HG02610 (cell line): ENCODE results near the gene EIF3K.

ENCODE experiments used
- ATAC-seq: cut with Tn5 transposase; IDR thresholded peaks from one replicate; pipeline ENCODE4 v1.9.1; 2021; ENCODE audit warnings: mild to moderate bottlenecking, moderate library complexity; ENCODE audit not compliant: unreplicated experiment

Gene EIF3K

GRCh38 chr19:38665219-38665931 is 46.4 kb downstream of the EIF3K start:
- no peak for ATAC-seq

- ATAC-seq = no peak
These were observed 47.1 kb downstream of the EIF3K start for GRCh38 chr19:38665950-38666662.

- ATAC-seq = no peak
These were observed 47.9 kb downstream of the EIF3K start for GRCh38 chr19:38666663-38667511.

DNA sequence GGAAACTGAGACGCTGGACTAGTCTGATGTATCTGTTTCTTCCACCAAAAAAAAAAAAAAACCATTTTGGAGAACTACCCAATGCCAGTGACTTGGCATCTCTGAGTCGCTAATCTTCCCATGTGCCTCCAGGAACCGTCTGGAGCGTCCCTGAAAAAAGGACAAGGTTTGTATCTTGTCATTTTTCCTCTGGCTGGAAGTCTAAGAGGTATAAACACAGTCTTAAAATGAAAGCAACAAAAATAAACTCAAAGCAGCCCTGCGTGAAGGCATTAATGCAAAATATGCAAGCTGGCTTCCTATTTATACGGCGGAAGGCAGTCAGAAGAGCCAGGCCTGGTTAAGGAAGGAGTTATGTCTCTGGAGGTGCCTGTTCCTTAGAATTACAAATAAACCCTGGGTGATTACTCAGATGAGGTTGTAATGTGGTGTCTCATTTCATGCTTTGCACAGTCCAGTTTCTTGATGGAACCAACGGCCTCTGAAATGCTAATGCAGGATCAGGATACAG is 48.7 kb downstream of the EIF3K start:
- ATAC-seq = no peak

DNA sequence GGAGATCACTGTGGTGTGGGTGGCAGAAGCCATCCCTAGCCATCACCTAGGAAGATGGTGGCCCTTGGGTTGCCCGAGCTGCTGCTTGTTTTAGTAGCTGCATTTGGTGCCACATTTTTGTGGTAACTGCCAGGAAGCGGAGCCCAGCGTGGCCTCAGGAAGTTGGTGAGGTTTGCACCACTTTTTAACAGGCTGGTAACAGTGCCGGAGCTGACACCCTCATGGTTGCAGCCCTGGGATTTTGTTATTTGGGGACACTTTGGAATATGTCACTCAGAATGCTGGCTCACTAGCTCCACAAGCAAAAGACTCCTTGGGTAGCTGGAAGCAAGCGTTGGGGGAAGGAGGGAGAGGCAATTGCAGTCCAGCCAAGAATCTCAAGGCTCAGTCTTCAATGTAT is 50.6 kb downstream of the EIF3K start:
- ATAC-seq = no peak

DNA sequence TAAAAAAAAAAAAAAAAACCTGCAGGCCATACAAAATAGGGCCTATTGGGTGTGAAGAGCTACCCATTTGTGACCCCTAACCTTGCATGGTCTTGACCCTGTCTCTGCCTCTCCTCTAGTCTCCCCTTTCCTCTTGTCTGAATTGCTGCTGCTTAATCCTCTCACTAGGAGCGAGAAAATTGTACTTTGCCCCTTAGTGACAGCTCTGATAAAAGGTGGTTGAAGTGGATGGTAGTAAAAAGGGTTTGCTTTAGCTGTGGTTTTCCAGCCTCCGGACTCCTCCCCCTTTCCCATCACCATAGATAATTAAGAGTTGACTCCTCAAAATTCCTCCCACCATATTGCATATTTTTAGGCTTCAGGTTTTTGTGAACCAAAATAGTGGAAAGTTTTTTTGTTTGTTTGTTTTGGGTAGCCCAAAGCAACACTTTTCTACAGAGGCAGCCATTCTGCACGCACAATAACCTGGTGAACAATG is 52.0 kb downstream of the EIF3K start:
- no peak for ATAC-seq

GRCh38 chr19:38671654-38672053 is 52.7 kb downstream of the EIF3K start:
- no peak for ATAC-seq

DNA sequence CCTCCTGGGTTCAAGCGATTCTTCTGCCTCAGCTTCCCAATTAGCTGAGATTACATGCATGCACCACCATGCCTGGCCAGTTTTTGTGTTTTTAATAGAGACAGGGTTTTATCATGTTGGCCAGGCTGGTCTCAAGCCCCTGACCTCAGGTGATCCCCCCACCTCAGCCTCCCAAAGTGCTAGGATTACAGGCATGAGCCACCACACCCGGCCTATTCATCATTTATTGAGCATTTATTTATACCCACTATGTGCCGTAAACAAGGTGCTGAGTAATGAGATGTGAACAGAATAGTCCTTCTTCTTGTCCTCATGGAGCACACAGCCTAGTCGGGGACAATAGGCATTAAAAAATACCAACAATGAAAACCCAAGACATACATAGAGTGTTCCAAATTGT is 54.0 kb downstream of the EIF3K start:
- no peak for ATAC-seq

DNA sequence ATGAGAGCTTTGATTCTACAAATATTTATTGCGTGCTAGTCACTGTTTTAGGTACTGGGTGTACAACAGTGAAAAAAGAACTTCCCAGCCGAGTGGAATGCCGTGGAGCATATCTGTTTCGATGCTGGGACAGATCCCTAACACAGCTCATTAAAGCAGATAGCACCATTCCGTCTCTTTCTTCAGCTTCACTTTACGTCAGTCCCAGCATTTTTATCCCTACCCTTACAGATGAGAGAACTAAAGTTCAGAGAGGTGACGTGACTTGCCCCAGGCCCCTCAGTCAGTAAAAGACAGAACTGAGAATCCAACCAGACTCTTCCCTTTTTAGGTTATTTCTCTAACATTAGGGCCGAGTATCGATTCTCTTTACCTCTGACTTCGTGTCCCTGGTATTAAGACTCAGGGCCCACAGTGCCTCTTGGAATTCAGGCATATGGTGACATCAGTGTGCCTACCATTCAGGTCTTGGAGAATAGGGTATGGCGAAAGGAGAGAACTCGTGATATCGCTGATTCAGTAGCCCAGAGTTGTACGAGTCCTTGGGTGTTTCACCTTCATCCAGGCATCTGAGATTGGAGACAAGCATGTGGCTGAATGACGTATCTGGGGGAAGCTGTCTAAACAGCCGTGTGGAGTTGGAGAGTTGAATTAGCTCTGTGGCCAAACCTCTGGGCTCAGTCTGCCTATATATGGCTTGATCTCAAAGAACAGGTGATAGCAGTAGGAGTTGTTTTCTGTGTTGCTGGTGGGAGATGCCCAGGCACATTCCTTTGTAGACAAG is 55.6 kb downstream of the EIF3K start:
- no peak for ATAC-seq

DNA sequence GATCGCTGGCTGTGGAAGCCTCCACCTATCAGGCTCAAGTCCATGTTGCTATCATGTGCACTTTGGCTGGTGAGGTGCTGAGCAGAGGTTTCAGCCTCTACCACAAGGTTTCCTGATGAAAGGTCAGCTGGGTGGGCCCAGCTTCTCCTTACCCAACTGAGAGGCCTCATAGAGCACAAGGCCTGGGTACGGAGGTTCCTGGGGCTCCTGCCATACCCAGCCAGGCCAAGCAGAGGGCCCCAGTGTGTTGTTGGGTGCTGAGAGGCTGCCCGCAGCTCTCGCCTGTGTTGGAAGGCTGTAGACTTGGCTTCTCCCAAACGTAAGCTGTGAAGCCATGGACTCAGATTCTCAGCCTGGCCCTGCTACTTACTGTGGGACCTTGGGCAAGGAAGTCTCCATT is 56.6 kb downstream of the EIF3K start:
- no peak for ATAC-seq

DNA sequence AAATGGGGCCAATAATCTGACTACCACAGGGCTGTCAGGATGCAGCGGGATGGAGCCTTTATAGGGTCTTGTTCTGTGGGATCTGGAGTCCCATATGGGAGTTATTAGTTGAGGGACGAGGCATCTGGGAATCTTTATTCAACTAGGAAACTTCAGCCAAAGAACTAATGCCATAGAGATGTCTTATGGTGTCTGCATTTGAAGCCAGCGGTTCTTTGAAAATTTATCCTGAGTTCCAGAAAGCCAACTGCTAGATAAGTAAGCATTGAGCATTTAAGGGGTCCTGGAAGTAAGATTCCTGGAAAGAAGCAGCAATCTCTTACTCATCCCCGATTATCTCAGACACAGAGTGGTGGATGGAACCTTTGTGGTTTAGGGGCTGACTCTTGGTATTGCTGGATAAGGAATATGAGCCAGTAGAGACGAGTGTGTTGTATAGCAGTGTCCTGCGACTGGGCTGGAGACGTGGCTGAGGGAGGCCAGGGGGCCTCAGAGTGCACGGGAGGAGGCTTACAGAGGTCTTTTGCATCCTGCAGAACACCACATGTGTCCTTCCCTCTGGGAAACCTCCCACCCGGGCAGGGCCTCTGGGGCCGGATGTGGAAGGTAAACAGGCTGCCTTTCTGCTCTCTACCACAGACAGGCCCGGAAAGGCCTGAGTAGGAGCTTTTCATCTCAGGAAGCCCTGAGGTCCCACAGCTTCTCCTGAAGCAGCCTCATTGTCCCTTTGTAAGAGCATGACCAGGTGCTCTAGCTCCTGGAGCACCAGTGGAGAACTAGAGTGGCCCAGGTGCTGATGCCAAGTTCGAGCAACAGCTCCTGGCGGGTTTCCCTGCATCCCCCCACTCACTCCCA is 57.3 kb downstream of the EIF3K start:
- no peak for ATAC-seq

DNA sequence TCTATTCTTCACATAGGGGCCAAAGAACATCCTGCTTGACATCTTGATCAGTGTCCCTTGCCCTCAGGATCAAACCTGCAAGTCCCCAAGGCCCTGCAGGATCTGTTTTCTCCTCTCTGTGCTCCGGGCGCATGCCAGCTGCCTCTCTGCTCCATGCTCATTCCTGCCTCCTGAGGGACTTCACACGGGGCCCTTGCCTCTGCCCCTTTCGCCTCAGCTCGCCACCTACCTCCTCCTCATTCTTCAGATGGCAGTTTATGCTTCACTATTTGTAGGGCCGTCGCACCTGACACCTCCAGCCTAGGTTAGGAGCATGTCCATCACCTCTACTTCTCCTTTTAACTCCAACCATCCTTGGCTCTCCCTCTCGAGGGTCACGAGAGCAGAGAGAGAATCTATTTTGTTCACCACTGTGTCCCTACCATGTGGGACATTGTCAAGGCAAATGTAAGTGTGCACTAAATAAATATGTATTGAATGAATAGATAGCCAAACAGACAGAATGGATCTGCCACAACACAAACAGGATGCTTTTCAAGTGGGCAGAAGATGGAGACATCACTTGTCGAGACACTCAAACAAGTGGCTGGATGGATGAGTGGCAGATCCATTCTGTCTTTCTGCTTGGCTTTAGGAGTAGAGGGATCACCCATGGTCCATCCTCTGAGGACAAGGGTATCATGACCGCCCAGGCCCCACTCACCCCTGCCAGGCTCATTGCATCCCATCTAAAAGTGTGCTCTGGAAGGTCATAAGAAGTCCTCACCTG is 58.1 kb downstream of the EIF3K start:
- ATAC-seq = no peak

- ATAC-seq = no peak
These were observed 59.4 kb downstream of the EIF3K start for GRCh38 chr19:38678217-38678890.

GRCh38 chr19:38678891-38679494 is 60.0 kb downstream of the EIF3K start:
- no peak for ATAC-seq

GRCh38 chr19:38679839-38680238 is 60.9 kb downstream of the EIF3K start:
- ATAC-seq = no peak

GRCh38 chr19:38682195-38682867 is 63.3 kb downstream of the EIF3K start:
- ATAC-seq = no peak

DNA sequence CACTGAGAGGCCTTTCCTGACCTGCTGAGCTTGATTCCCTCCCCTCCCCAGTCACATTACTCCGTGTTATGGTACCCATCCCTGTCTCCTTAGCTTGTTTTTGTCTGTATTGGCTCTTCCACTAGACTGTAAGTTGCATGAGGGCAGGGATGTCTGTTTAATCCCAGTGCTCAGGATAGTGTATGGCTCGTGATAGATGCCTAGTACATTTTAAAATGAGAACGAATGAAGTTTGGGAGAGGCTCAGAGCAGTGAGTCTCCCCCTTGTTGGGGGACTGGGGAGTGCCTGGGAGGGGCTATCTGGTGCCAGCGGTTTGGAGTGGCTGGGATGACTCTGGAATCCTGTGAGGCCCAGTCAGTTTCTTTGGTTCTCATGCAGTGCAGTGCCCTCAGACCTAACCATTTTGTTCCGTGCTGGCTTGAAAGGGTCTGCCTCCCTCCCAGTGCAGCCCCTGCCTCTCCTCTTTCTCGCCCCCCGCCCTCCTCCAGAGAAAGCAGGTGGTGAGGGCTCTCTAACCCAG is 63.9 kb downstream of the EIF3K start:
- no peak for ATAC-seq
